Stimulated activated CD8-positive, alpha-beta memory T cell treated with anti-CD3 and anti-CD28 coated beads, Interleukin-12 subunit alpha, Interleukin-12 subunit beta, amount 100 ng/mL, for 1 hour (primary cell): ENCODE results near the gene B4GALT1.

ENCODE experiments used
- DNase-seq: peaks from one replicate; pipeline ENCODE4 v3.0.0-alpha.2; 2020; ENCODE audit warnings: low read depth

Gene B4GALT1

GRCh38 chr9:33167084-33167971 is at the start of gene B4GALT1:
Gene B4GALT1 (minus strand): TSS chr9:33167336. CDS start chr9:33167169, 167 bp downstream.
- DNase-seq: peak; percentile 93

- no peak for DNase-seq
These were observed 44.7 kb upstream of the B4GALT1 start for GRCh38 chr9:33211695-33212393.

- DNase-seq: no peak
These were observed 43.0 kb upstream of the B4GALT1 start for GRCh38 chr9:33210006-33210715.

- no peak for DNase-seq
These were observed 42.3 kb upstream of the B4GALT1 start for GRCh38 chr9:33209394-33209793.

GRCh38 chr9:33202552-33203201 is 35.5 kb upstream of the B4GALT1 start:
- DNase-seq: no peak

- no peak for DNase-seq
These were observed 34.9 kb upstream of the B4GALT1 start for GRCh38 chr9:33202018-33202417.

GRCh38 chr9:33198165-33198564 is 31.0 kb upstream of the B4GALT1 start:
- no peak for DNase-seq

GRCh38 chr9:33197279-33198152 is 30.4 kb upstream of the B4GALT1 start:
- no peak for DNase-seq

- DNase-seq: no peak
These were observed 29.6 kb upstream of the B4GALT1 start for GRCh38 chr9:33196736-33197135.

- no peak for DNase-seq
These were observed 26.7 kb upstream of the B4GALT1 start for GRCh38 chr9:33193818-33194217.

- no peak for DNase-seq
These were observed 25.5 kb upstream of the B4GALT1 start for GRCh38 chr9:33192493-33193255.

- DNase-seq: no peak
These were observed 23.0 kb upstream of the B4GALT1 start for GRCh38 chr9:33190021-33190705.

- DNase-seq: no peak
These were observed 22.2 kb upstream of the B4GALT1 start for GRCh38 chr9:33189331-33189791.

- no peak for DNase-seq
These were observed 21.6 kb upstream of the B4GALT1 start for GRCh38 chr9:33188711-33189110.

- DNase-seq: no peak
These were observed 20.5 kb upstream of the B4GALT1 start for GRCh38 chr9:33187519-33188218.

- DNase-seq: no peak
These were observed 19.5 kb upstream of the B4GALT1 start for GRCh38 chr9:33186457-33187168.

- DNase-seq: no peak
These were observed 18.7 kb upstream of the B4GALT1 start for GRCh38 chr9:33185858-33186257.

- DNase-seq: no peak
These were observed 18.3 kb upstream of the B4GALT1 start for GRCh38 chr9:33185406-33185805.
